Neural cell (in vitro differentiated cells): ENCODE data around the gene LPP. TPM values are rescaled to one million over a fixed set of nuclear protein-coding genes. Genes with fewer than 3 reads are reported as not detected.

ENCODE experiments used
- H2AFZ ChIP-seq: fragments of 200-600, 300-800 bp; sonication (generic), shearing (Covaris generic); 2 replicates; pipeline ENCODE4 v1.6.0; 2014; ENCODE audit warnings: low read depth, mild to moderate bottlenecking, antibody characterized with exemption, low read length, moderate library complexity
- H3F3A ChIP-seq: fragments of 200-600 bp; shearing (Covaris generic); 2 replicates; pipeline ENCODE4 v1.6.1; 2016; ENCODE audit warnings: mild to moderate bottlenecking, moderate library complexity, mixed read lengths, antibody characterized with exemption, low read length; ENCODE audit not compliant: insufficient read depth, poor library complexity, severe bottlenecking
- H3K27ac ChIP-seq: fragments of 200-600, 300-800 bp; sonication (generic), shearing (Covaris generic); 2 replicates; pipeline ENCODE4 v1.5.1; 2014; ENCODE audit warnings: mild to moderate bottlenecking, low read length, moderate library complexity
- H3K27me3 ChIP-seq: fragments of 300-800, 200-600 bp; sonication (generic), shearing (Covaris generic); 2 replicates; pipeline ENCODE4 v1.6.0; 2014; ENCODE audit warnings: mild to moderate bottlenecking, low read depth, low read length, moderate library complexity; ENCODE audit not compliant: insufficient read depth
- H3K36me3 ChIP-seq: fragments of 300-800, 200-600 bp; sonication (generic), shearing (Covaris generic); 2 replicates; pipeline ENCODE4 v1.5.1; 2014; ENCODE audit warnings: mild to moderate bottlenecking, antibody characterized with exemption, low read length, moderate library complexity; ENCODE audit not compliant: insufficient read depth
- H3K4me2 ChIP-seq: fragments of 300-800, 200-600 bp; sonication (generic), shearing (Covaris generic); 2 replicates; pipeline ENCODE4 v1.6.0; 2014; ENCODE audit warnings: mild to moderate bottlenecking, low read length
- H3K4me3 ChIP-seq: fragments of 300-800, 200-600 bp; sonication (generic), shearing (Covaris generic); 2 replicates; pipeline ENCODE4 v1.5.1; 2014; ENCODE audit warnings: mild to moderate bottlenecking, low read length, moderate library complexity
- H3K79me2 ChIP-seq: fragments of 200-600 bp; shearing (Covaris generic); replicated peaks from 2 replicates; pipeline ENCODE4 v1.6.0; 2014; ENCODE audit warnings: mild to moderate bottlenecking, low read length, moderate library complexity; ENCODE audit not compliant: insufficient read depth
- H3K9ac ChIP-seq: fragments of 300-800, 200-600 bp; sonication (generic), shearing (Covaris generic); 2 replicates; pipeline ENCODE4 v1.6.1; 2016; ENCODE audit warnings: mild to moderate bottlenecking, low read length, mixed read lengths
- H3K9me2 ChIP-seq: fragments of 200-600 bp; shearing (Covaris generic); 2 replicates; pipeline ENCODE4 v1.6.1; 2016; ENCODE audit warnings: mild to moderate bottlenecking, low read length, mixed read lengths; ENCODE audit not compliant: insufficient read depth
- H3K9me3 ChIP-seq: fragments of 200-600, 300-800 bp; sonication (generic), shearing (Covaris generic); 2 replicates; pipeline ENCODE4 v1.6.1; 2016; ENCODE audit warnings: mild to moderate bottlenecking, mixed run types, low read length, moderate library complexity, mixed read lengths
- H4K20me1 ChIP-seq: fragments of 200-600 bp; shearing (Covaris generic); 2 replicates; pipeline ENCODE4 v1.6.1; 2016; ENCODE audit warnings: mild to moderate bottlenecking, mixed run types; ENCODE audit not compliant: insufficient read depth
- CTCF ChIP-seq: fragments of 450-650 bp; IDR thresholded peaks from 2 replicates; pipeline ENCODE4 v1.5.1; 2014; ENCODE audit warnings: antibody characterized with exemption, mild to moderate bottlenecking, moderate library complexity; ENCODE audit not compliant: poor library complexity, severe bottlenecking
- EP300 ChIP-seq: fragments of 450-650 bp; conservative IDR thresholded peaks from 2 replicates; pipeline ENCODE4 v1.6.1; 2014; ENCODE audit warnings: antibody characterized with exemption, mild to moderate bottlenecking, moderate library complexity; ENCODE audit not compliant: poor library complexity, severe bottlenecking
- EZH2 ChIP-seq: fragments of 200-600, 300-800 bp; shearing (Covaris generic), sonication (generic); IDR thresholded peaks from 2 replicates; pipeline ENCODE4 v1.6.1; 2014; ENCODE audit warnings: antibody characterized with exemption, low read length, borderline replicate concordance, mild to moderate bottlenecking; ENCODE audit not compliant: insufficient read depth, poor library complexity, severe bottlenecking
- MXI1 ChIP-seq: fragments of 450-650 bp; conservative IDR thresholded peaks from 2 replicates; pipeline ENCODE4 v1.6.1; 2014; ENCODE audit warnings: antibody characterized with exemption, mild to moderate bottlenecking; ENCODE audit not compliant: poor library complexity, severe bottlenecking
- POLR2AphosphoS5 ChIP-seq: IDR thresholded peaks from 2 replicates; pipeline ENCODE4 v1.6.1; 2012
- RAD21 ChIP-seq: fragments of 450-650 bp; conservative IDR thresholded peaks from 2 replicates; pipeline ENCODE4 v1.6.1; 2014; ENCODE audit warnings: antibody characterized with exemption, mild to moderate bottlenecking, moderate library complexity
- REST ChIP-seq: IDR thresholded peaks from 2 replicates; pipeline ENCODE4 v1.6.1; 2012; ENCODE audit warnings: borderline replicate concordance
- SMC3 ChIP-seq: fragments of 450-650 bp; conservative IDR thresholded peaks from 2 replicates; pipeline ENCODE4 v1.6.1; 2014; ENCODE audit warnings: antibody characterized with exemption, mild to moderate bottlenecking, moderate library complexity; ENCODE audit not compliant: poor library complexity
- TAF1 ChIP-seq: IDR thresholded peaks from 2 replicates; pipeline ENCODE4 v1.6.1; 2012; ENCODE audit warnings: low read depth
- polyA plus RNA-seq: library from polyadenylated mRNA; depleted of rRNA; stranded (reverse); fragments of >200 nt; gene quantifications from 2 replicates; pipeline ENCODE4 v1.2.3, GENCODE V29; 2014

Gene LPP
- polyA plus RNA-seq, 1 donor from 2014 or later: 3.0 TPM

- Histone ChIP-seq H2AFZ (no peak overlapping the region), H3K27ac (no peak overlapping the region), H3F3A (no peaks in the 10 kb centered on the region), H3K4me2 (no peak overlapping the region), H3K36me3 (no peaks in the 10 kb centered on the region), H3K4me3 (no peak overlapping the region), H3K9ac (no peak overlapping the region), H4K20me1 (no peaks in the 10 kb centered on the region), H3K9me3 (no peaks in the 10 kb centered on the region), H3K27me3 (no peaks in the 10 kb centered on the region), H3K79me2 (no peaks in the 10 kb centered on the region), H3K9me2 (no peaks in the 10 kb centered on the region)
- no peak for TF ChIP-seq POLR2AphosphoS5
- TF ChIP-seq SMC3: no peak
- TF ChIP-seq CTCF: no peak
- TF ChIP-seq REST: no peak
- TF ChIP-seq EP300: no peak
- no peak for TF ChIP-seq MXI1
- no peak for TF ChIP-seq TAF1
- no peak for TF ChIP-seq EZH2
- TF ChIP-seq RAD21: no peak
Observed at GRCh38 chr3:188180114-188180513, 26.2 kb downstream of the LPP start.

GRCh38 chr3:188183452-188183851, 29.5 kb downstream of the LPP start:
- Histone ChIP-seq H3K4me3 (no peak overlapping the region), H3K36me3 (no peaks in the 10 kb centered on the region), H3K27me3 (no peaks in the 10 kb centered on the region), H3K4me2 (no peak overlapping the region), H3K9ac (no peak overlapping the region), H4K20me1 (no peaks in the 10 kb centered on the region), H2AFZ (no peak overlapping the region), H3K79me2 (no peaks in the 10 kb centered on the region), H3K9me3 (no peaks in the 10 kb centered on the region), H3K27ac (no peak overlapping the region), H3F3A (no peaks in the 10 kb centered on the region), H3K9me2 (no peaks in the 10 kb centered on the region)
- TF ChIP-seq EZH2 (no peak), RAD21 (no peak), CTCF (no peak), TAF1 (no peak), EP300 (no peak), SMC3 (no peak), MXI1 (no peak), POLR2AphosphoS5 (no peak), REST (no peak)
